Measurements from ENCODE around the gene LRRC4C.

DNA sequence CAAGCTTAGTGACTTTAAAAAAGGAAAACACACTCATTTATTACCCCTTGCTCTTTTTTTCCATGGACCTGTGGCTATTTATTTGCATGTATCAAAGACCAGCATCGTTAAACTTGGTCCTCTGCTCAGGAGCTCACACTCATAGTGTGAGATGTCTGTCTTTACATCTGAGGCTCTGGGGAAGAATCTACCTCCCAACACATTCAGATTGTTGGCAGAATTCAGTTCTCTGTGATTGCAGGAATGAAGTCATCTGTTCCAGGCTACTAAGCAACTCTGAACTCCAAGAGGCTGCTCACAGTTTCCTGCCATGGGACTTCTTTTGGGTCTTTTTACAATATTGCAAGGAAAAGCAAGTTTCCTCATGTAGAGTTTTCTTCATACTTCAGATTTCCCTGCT is 138.8 kb downstream of the LRRC4C start:
- TF ChIP-seq, protein P1, sequence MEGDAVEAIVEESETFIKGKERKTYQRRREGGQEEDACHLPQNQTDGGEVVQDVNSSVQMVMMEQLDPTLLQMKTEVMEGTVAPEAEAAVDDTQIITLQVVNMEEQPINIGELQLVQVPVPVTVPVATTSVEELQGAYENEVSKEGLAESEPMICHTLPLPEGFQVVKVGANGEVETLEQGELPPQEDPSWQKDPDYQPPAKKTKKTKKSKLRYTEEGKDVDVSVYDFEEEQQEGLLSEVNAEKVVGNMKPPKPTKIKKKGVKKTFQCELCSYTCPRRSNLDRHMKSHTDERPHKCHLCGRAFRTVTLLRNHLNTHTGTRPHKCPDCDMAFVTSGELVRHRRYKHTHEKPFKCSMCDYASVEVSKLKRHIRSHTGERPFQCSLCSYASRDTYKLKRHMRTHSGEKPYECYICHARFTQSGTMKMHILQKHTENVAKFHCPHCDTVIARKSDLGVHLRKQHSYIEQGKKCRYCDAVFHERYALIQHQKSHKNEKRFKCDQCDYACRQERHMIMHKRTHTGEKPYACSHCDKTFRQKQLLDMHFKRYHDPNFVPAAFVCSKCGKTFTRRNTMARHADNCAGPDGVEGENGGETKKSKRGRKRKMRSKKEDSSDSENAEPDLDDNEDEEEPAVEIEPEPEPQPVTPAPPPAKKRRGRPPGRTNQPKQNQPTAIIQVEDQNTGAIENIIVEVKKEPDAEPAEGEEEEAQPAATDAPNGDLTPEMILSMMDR (conservative IDR thresholded peaks at IDR 0.05 in 1 of 2, IDR thresholded peaks at IDR 0.05 in 1 of 2; ENCODE audit: extremely low read depth in 1 of 2, insufficient read depth in 1 of 2, low read depth in 1 of 2, low read length in 2 of 2) = no peak
- TF ChIP-seq EZH2 (IDR thresholded peaks at IDR 0.05; ENCODE audit: borderline replicate concordance, low read length) = no peak
